ENCODE measurements around the gene DDN. TPM values are rescaled to one million over a fixed set of nuclear protein-coding genes. Genes with fewer than 3 reads are reported as not detected.

Gene DDN
- total RNA-seq, 1 donor from 2014 or later, result not detected

- TF ChIP-seq CTCF (IDR thresholded peaks at IDR 0.05), result no peak
- DNase-seq (ENCODE audit: low spot score in 2 of 2), result no peak
- Histone ChIP-seq H3K4me1 (peaks cover 0 to 18% of the 10 kb centered on the region in 2 donors), H3K36me3 (no peaks in the 10 kb centered on the region), H3K9me3 (no peaks in the 10 kb centered on the region), H3K4me3 (no peak overlapping the region), H3K27me3 (no peaks in the 10 kb centered on the region), H3K27ac (no peak overlapping the region)
- intact Hi-C loops (cut with DNase I), result loop anchor here (5.0 kb wide), 1 partner anchor 238 kb away; the partner anchor contains the start of gene CCNT1
Measured at GRCh38 chr12:48954841-48955501, 44.2 kb downstream of the DDN start.

- TF ChIP-seq CTCF (IDR thresholded peaks at IDR 0.05), result no peak
- Histone ChIP-seq H3K27ac (no peak overlapping the region), H3K4me1 (peaks cover 0 to 18% of the 10 kb centered on the region in 2 donors), H3K4me3 (no peak overlapping the region), H3K36me3 (peaks cover 0 to 2% of the 10 kb centered on the region in 2 donors), H3K9me3 (no peaks in the 10 kb centered on the region), H3K27me3 (no peaks in the 10 kb centered on the region)
- intact Hi-C loops (cut with DNase I), result no loop called here
- no peak for DNase-seq (ENCODE audit: low spot score in 2 of 2)
Measured at GRCh38 chr12:48954061-48954460, 45.1 kb downstream of the DDN start.

GRCh38 chr12:48952691-48953090 lies 46.5 kb downstream of the DDN start:
- no peaks in the 10 kb centered on the region for H3K9me3 ChIP-seq
- intact Hi-C loops (cut with DNase I), result no loop called here
- no peak overlapping the region for H3K4me3 ChIP-seq
- DNase-seq (ENCODE audit: low spot score in 2 of 2), result no peak
- peaks cover 0 to 2% of the 10 kb centered on the region in 2 donors for H3K36me3 ChIP-seq
- H3K27me3 ChIP-seq, result no peaks in the 10 kb centered on the region
- H3K4me1 ChIP-seq, result peaks cover 0 to 14% of the 10 kb centered on the region in 2 donors
- no peak for TF ChIP-seq CTCF (IDR thresholded peaks at IDR 0.05)
- H3K27ac ChIP-seq, result no peak overlapping the region

GRCh38 chr12:48947727-48948126 lies 51.4 kb downstream of the DDN start:
- H3K9me3 ChIP-seq, result no peaks in the 10 kb centered on the region
- H3K4me1 ChIP-seq, result no peaks in the 10 kb centered on the region
- no peak overlapping the region for H3K4me3 ChIP-seq
- intact Hi-C loops (cut with DNase I), result no loop called here
- no peak overlapping the region for H3K27ac ChIP-seq
- DNase-seq (ENCODE audit: low spot score in 2 of 2), result no peak
- H3K36me3 ChIP-seq, result peaks cover 0 to 2% of the 10 kb centered on the region in 2 donors
- TF ChIP-seq CTCF (IDR thresholded peaks at IDR 0.05), result no peak
- H3K27me3 ChIP-seq, result no peaks in the 10 kb centered on the region

GRCh38 chr12:48946943-48947342 lies 52.2 kb downstream of the DDN start:
- Histone ChIP-seq H3K4me3 (no peak overlapping the region), H3K27me3 (no peaks in the 10 kb centered on the region), H3K36me3 (peaks cover 0 to 2% of the 10 kb centered on the region in 2 donors), H3K4me1 (no peaks in the 10 kb centered on the region), H3K27ac (no peak overlapping the region), H3K9me3 (no peaks in the 10 kb centered on the region)
- no peak for TF ChIP-seq CTCF (IDR thresholded peaks at IDR 0.05)
- DNase-seq (ENCODE audit: low spot score in 2 of 2), result no peak
- intact Hi-C loops (cut with DNase I), result no loop called here

All from ascending aorta (tissue), 2 donors.